T-cell (primary cell): Measurements from ENCODE around the gene FAM114A1. TPM values are rescaled to one million over a fixed set of nuclear protein-coding genes. Genes with fewer than 3 reads are reported as not detected.

ENCODE experiments used
- ATAC-seq, 4 experiments: fragments of 200-7000 bp in 3 of 4; fragments of 150-1000 bp in 1 of 4; cut with Tn5 transposase; replicated peaks in 1 of 4; 1 replicate in 3 of 4; 2 replicates in 1 of 4; pipeline ENCODE4 v1.10.0; 2021; ENCODE audit warnings: moderate library complexity in 3 of 4, mild to moderate bottlenecking in 2 of 4, moderate number of reproducible peaks in 1 of 4
- CTCF ChIA-PET, 2 donors: fragments of 300-600 bp; sonication (Branson Sonifier 250); formaldehyde crosslinking; loops; one replicate each; lab custom pipeline; 2022; ENCODE audit warnings: antibody characterized with exemption in 2 of 2; lab: Charles Lee
- POLR2A ChIA-PET, 2 donors: fragments of 300-600 bp; sonication (Branson Sonifier 250); formaldehyde crosslinking; loops; one replicate each; lab custom pipeline; 2022; ENCODE audit warnings: antibody characterized with exemption in 2 of 2; lab: Charles Lee
- DNase-seq, 35 experiments: peaks; one replicate each; pipeline versions ENCODE4 v3.0.0 to v3.0.0-alpha.2; 2013 to 2023
- H3K27ac ChIP-seq: one replicate; pipeline ENCODE4 v1.5.1; 2013; ENCODE audit warnings: low read length
- H3K27me3 ChIP-seq, 2 experiments: replicated peaks in 1 of 2; 1 replicate in 1 of 2; 2 replicates in 1 of 2; pipeline versions ENCODE4 v1.6.1 to v1.7.0; 2013; ENCODE audit warnings: low read length in 1 of 2, mixed read lengths in 1 of 2; ENCODE audit not compliant: control insufficient read depth in 2 of 2, insufficient read depth in 2 of 2; ENCODE audit errors: extremely low read depth in 1 of 2
- H3K36me3 ChIP-seq, 2 donors: 1 replicate in 1 of 2; 2 replicates in 1 of 2; pipeline versions ENCODE4 v1.6.1 to v1.7.0; 2013; ENCODE audit warnings: low read length in 1 of 2; ENCODE audit not compliant: control insufficient read depth in 2 of 2, insufficient read depth in 1 of 2; ENCODE audit errors: extremely low read depth in 1 of 2
- H3K4me1 ChIP-seq, 2 experiments: 1 replicate in 1 of 2; 2 replicates in 1 of 2; pipeline versions ENCODE4 v1.6.1 to v1.7.0; 2013; ENCODE audit warnings: low read length in 2 of 2, mixed read lengths in 1 of 2; ENCODE audit not compliant: insufficient read depth in 2 of 2, control insufficient read depth in 1 of 2; ENCODE audit errors: extremely low read depth in 1 of 2
- H3K4me3 ChIP-seq, 2 donors: 1 replicate in 1 of 2; 2 replicates in 1 of 2; pipeline versions ENCODE4 v1.5.1 to v1.7.0; 2013; ENCODE audit warnings: mild to moderate bottlenecking in 2 of 2, low read length in 1 of 2, moderate library complexity in 1 of 2; ENCODE audit not compliant: control insufficient read depth in 1 of 2; ENCODE audit errors: extremely low read depth in 1 of 2
- H3K9me3 ChIP-seq: 2 replicates; pipeline ENCODE4 v1.7.0; 2013
- H3K27ac Mint-ChIP-seq, 2 donors: one replicate each; pipeline ENCODE4 v1.8.0; 2020 to 2021; ENCODE audit warnings: mild to moderate bottlenecking in 2 of 2, mixed read lengths in 2 of 2
- H3K27me3 Mint-ChIP-seq, 2 donors: one replicate each; pipeline ENCODE4 v1.8.0; 2021 to 2022; ENCODE audit warnings: mixed read lengths in 2 of 2
- H3K36me3 Mint-ChIP-seq: one replicate; pipeline ENCODE4 v1.8.0; 2021; ENCODE audit warnings: mixed read lengths
- H3K4me1 Mint-ChIP-seq, 3 donors: one replicate each; pipeline ENCODE4 v1.8.0; 2020 to 2022; ENCODE audit warnings: mixed read lengths in 3 of 3, mild to moderate bottlenecking in 1 of 3
- H3K4me3 Mint-ChIP-seq, 3 donors: one replicate each; pipeline ENCODE4 v1.8.0; 2020 to 2022; ENCODE audit warnings: mild to moderate bottlenecking in 3 of 3, mixed read lengths in 3 of 3, moderate library complexity in 3 of 3
- H3K9me3 Mint-ChIP-seq, 3 donors: one replicate each; pipeline ENCODE4 v1.8.0; 2020 to 2022; ENCODE audit warnings: mixed read lengths in 3 of 3
- WGBS: methylation state at CpG from one replicate; pipeline ENCODE4 v1.1.5; 2013; ENCODE audit warnings: missing lambda C conversion rate; ENCODE audit not compliant: insufficient coverage; 5-methylcytosine and 5-hydroxymethylcytosine counted together
- total RNA-seq, 35 experiments: library from RNA in 6 of 35; stranded (reverse) in 6 of 35; fragments of 120-200 nt in 1 of 35; gene quantifications; one replicate each; pipeline versions ENCODE4 v1.2.1 to v1.2.4 and lab custom pipeline; 2013 to 2026

Gene FAM114A1
- total RNA-seq, 5 donors from 2014 or later (not counting 1 experiment from before 2014, with no cell fraction given), result 0.35 to 0.79 (median 0.39) TPM; not detected in 1

- peaks cover 35 to 56% (median 47%) of the 10 kb centered on the region in 3 donors for H3K4me1 Mint-ChIP-seq
- peaks cover 0 to 12% of the 10 kb centered on the region in 2 donors for H3K27me3 Mint-ChIP-seq
- H3K27me3 ChIP-seq, result peaks cover 0 to 4% of the 10 kb centered on the region in 2 experiments
- H3K36me3 Mint-ChIP-seq, result no peaks in the 10 kb centered on the region
- no peak overlapping the region for H3K4me3 ChIP-seq
- ChIA-PET CTCF (interaction anchor here (0.6 to 2.8 kb wide), 27 partner anchors 10 to 681 kb away, joined by 3 to 44 read pairs (median 4); partner anchors contain the start of genes TLR10 (in 2 of the 2) and WDR19 (in 1 of the 2)), POLR2A (interaction anchor here in 1 of 2 donors (0.5 kb wide), 1 partner anchor 795 kb away, joined by 9 read pairs; no protein-coding TSS in a partner anchor)
- no peak overlapping the region for H3K27ac ChIP-seq
- peaks cover 10 to 17% of the 10 kb centered on the region in 2 experiments for H3K4me1 ChIP-seq
- ATAC-seq (no peak), DNase-seq (peak in 31 of 35 experiments; percentile 8 to 82 (median 44))
- H3K4me3 Mint-ChIP-seq, result no peak overlapping the region
- no peaks in the 10 kb centered on the region for H3K36me3 ChIP-seq
- no peaks in the 10 kb centered on the region for H3K9me3 ChIP-seq
- no peak overlapping the region for H3K27ac Mint-ChIP-seq
- 88% methylated on average over 1 of the region's 5 CpGs for WGBS
- no peaks in the 10 kb centered on the region for H3K9me3 Mint-ChIP-seq
Observed at GRCh38 chr4:38860788-38861424, 6.7 kb upstream of the FAM114A1 start.

GRCh38 chr4:38861791-38862190 is 5.8 kb upstream of the FAM114A1 start:
- no peak overlapping the region for H3K27ac Mint-ChIP-seq

GRCh38 chr4:38865445-38865844 is 2.2 kb upstream of the FAM114A1 start:
- Histone ChIP-seq H3K27ac (no peak overlapping the region), H3K4me1 (peaks cover 0 to 9% of the 10 kb centered on the region in 2 experiments), H3K36me3 (no peaks in the 10 kb centered on the region), H3K4me3 (no peak overlapping the region), H3K9me3 (no peaks in the 10 kb centered on the region), H3K27me3 (peaks cover 0 to 21% of the 10 kb centered on the region in 2 experiments)
- DNase-seq, result no peak
- peak in 1 of 4 experiments; percentile 25 for ATAC-seq
- 10% methylated on average over 2 of the region's 6 CpGs for WGBS
- H3K4me1 Mint-ChIP-seq, result peaks cover 13 to 41% (median 25%) of the 10 kb centered on the region in 3 donors
- peaks cover 0 to 28% of the 10 kb centered on the region in 2 donors for H3K27me3 Mint-ChIP-seq
- H3K27ac Mint-ChIP-seq, result no peak overlapping the region
- H3K9me3 Mint-ChIP-seq, result no peaks in the 10 kb centered on the region
- ChIA-PET POLR2A (no interaction called here), CTCF (no interaction called here)
- no peaks in the 10 kb centered on the region for H3K36me3 Mint-ChIP-seq
- H3K4me3 Mint-ChIP-seq, result peak overlapping the region in 1 of 3 donors; percentile 19

More at GRCh38 chr4:38861791-38862190, 5.8 kb upstream of the FAM114A1 start:
- ChIA-PET POLR2A (no interaction called here), CTCF (interaction anchor here (0.9 to 2.8 kb wide), 4 partner anchors 31 to 102 kb away, joined by 3 to 44 read pairs (median 14); no protein-coding TSS in a partner anchor)
- 87% methylated on average over 4 of the region's 4 CpGs for WGBS
- H3K27ac ChIP-seq, result no peak overlapping the region
- ATAC-seq, result no peak
- Mint-ChIP-seq H3K4me3 (no peak overlapping the region), H3K4me1 (peaks cover 26 to 47% (median 38%) of the 10 kb centered on the region in 3 donors), H3K36me3 (no peaks in the 10 kb centered on the region), H3K27me3 (peaks cover 0 to 13% of the 10 kb centered on the region in 2 donors), H3K9me3 (no peaks in the 10 kb centered on the region)
- H3K9me3 ChIP-seq, result no peaks in the 10 kb centered on the region
- H3K27me3 ChIP-seq, result peaks cover 0 to 4% of the 10 kb centered on the region in 2 experiments
- peaks cover 10 to 12% of the 10 kb centered on the region in 2 experiments for H3K4me1 ChIP-seq
- H3K36me3 ChIP-seq, result no peaks in the 10 kb centered on the region
- H3K4me3 ChIP-seq, result no peak overlapping the region
- DNase-seq, result no peak

GRCh38 chr4:38866973-38867477 is 581 bp upstream of the FAM114A1 start:
- H3K9me3 Mint-ChIP-seq, result no peaks in the 10 kb centered on the region
- H3K27ac Mint-ChIP-seq, result peak overlapping the region in 1 of 2 donors; percentile 49
- H3K4me1 ChIP-seq, result peaks cover 0 to 9% of the 10 kb centered on the region in 2 experiments
- DNase-seq (no peak), ATAC-seq (no peak)
- peaks cover 0 to 28% of the 10 kb centered on the region in 2 donors for H3K27me3 Mint-ChIP-seq
- POLR2A ChIA-PET, result interaction anchor here (0.6 to 0.7 kb wide), 3 partner anchors 10 to 353 kb away, joined by 3 to 6 read pairs (median 3); no protein-coding TSS in a partner anchor
- H3K27me3 ChIP-seq, result peaks cover 0 to 21% of the 10 kb centered on the region in 2 experiments
- peak overlapping the region; percentile 62 to 75 (median 68) for H3K4me3 Mint-ChIP-seq
- H3K9me3 ChIP-seq, result no peaks in the 10 kb centered on the region
- H3K36me3 ChIP-seq, result no peaks in the 10 kb centered on the region
- no peak overlapping the region for H3K27ac ChIP-seq
- H3K36me3 Mint-ChIP-seq, result no peaks in the 10 kb centered on the region
- H3K4me3 ChIP-seq, result peak overlapping the region; percentile 27 to 29
- CTCF ChIA-PET, result interaction anchor here in 1 of 2 donors (1.2 to 1.6 kb wide), 2 partner anchors 84 to 108 kb away, joined by 3 to 5 read pairs; partner anchors contain the start of gene TLR10
- peaks cover 13 to 27% (median 16%) of the 10 kb centered on the region in 3 donors for H3K4me1 Mint-ChIP-seq
- WGBS, result 85% methylated on average over 7 of the region's 11 CpGs

GRCh38 chr4:38868059-38868960 is 704 bp downstream of the FAM114A1 start:
- Histone ChIP-seq H3K27me3 (peaks cover 0 to 21% of the 10 kb centered on the region in 2 experiments), H3K9me3 (no peaks in the 10 kb centered on the region), H3K27ac (no peak overlapping the region), H3K4me1 (peaks cover 0 to 9% of the 10 kb centered on the region in 2 experiments), H3K4me3 (peak overlapping the region; percentile 42 to 46), H3K36me3 (no peaks in the 10 kb centered on the region)
- ATAC-seq (peak in 3 of 4 experiments; percentile 28 to 45 (median 31)), DNase-seq (peak in 1 of 35 experiments; percentile 1)
- ChIA-PET CTCF (interaction anchor here in 1 of 2 donors (0.6 kb wide), 1 partner anchor 777 kb away, joined by 6 read pairs; no protein-coding TSS in a partner anchor), POLR2A (no interaction called here)
- 90% methylated on average over 18 of the region's 30 CpGs for WGBS
- Mint-ChIP-seq H3K27me3 (peaks cover 4 to 29% of the 10 kb centered on the region in 2 donors), H3K4me1 (peaks cover 13 to 25% (median 16%) of the 10 kb centered on the region in 3 donors), H3K4me3 (peak overlapping the region; percentile 58 to 78 (median 69)), H3K36me3 (no peaks in the 10 kb centered on the region), H3K9me3 (no peaks in the 10 kb centered on the region), H3K27ac (no peak overlapping the region)
